Keratinocyte (primary cell): ENCODE results near the gene SPATA20. TPM values are rescaled to one million over a fixed set of nuclear protein-coding genes. Genes with fewer than 3 reads are reported as not detected.

Source experiments
- DNase-seq: peaks from one replicate; pipeline ENCODE4 v3.0.0-alpha.2; 2011; ENCODE audit warnings: low read depth, missing footprints, low spot score
- FAIRE-seq: peaks from 2 replicates; lab custom pipeline; 2011; peaks lifted over from hg19 to GRCh38; lab: Jason Lieb, UNC
- H2AFZ ChIP-seq: 2 replicates; pipeline ENCODE4 v1.6.0; 2012; ENCODE audit warnings: low read length, control low read depth, inconsistent platforms; ENCODE audit not compliant: control insufficient read depth
- H3K27ac ChIP-seq: 2 replicates; pipeline ENCODE4 v1.5.1; 2011; ENCODE audit warnings: low read length; ENCODE audit not compliant: control insufficient read depth, insufficient read depth
- H3K27me3 ChIP-seq: 3 replicates; pipeline ENCODE4 v1.6.0; 2011; ENCODE audit warnings: low read length; ENCODE audit not compliant: control insufficient read depth, insufficient read depth; ENCODE audit errors: extremely low read depth
- H3K36me3 ChIP-seq, 2 experiments: 2 replicates in 1 of 2; 3 replicates in 1 of 2; pipeline ENCODE4 v1.5.1; 2011; ENCODE audit warnings: low read length in 2 of 2, mild to moderate bottlenecking in 1 of 2; ENCODE audit not compliant: control insufficient read depth in 2 of 2, insufficient read depth in 2 of 2; ENCODE audit errors: extremely low read depth in 1 of 2
- H3K4me1 ChIP-seq: 3 replicates; pipeline ENCODE4 v1.5.1; 2011; ENCODE audit warnings: low read length; ENCODE audit not compliant: control insufficient read depth, insufficient read depth; ENCODE audit errors: extremely low read depth
- H3K4me2 ChIP-seq: 3 replicates; pipeline ENCODE4 v1.6.0; 2011; ENCODE audit warnings: low read depth, low read length; ENCODE audit not compliant: control insufficient read depth, insufficient read depth; ENCODE audit errors: extremely low read depth
- H3K4me3 ChIP-seq, 3 experiments: fragments of 200-600 bp in 1 of 3; sonication (generic) in 1 of 3; 2 replicates in 2 of 3; 3 replicates in 1 of 3; pipeline ENCODE4 v1.5.1; 2011 to 2016; ENCODE audit warnings: low read length in 3 of 3, mild to moderate bottlenecking in 3 of 3, control low read depth in 2 of 3, inconsistent platforms in 1 of 3, low read depth in 1 of 3, mixed read lengths in 1 of 3, mixed run types in 1 of 3, moderate library complexity in 1 of 3; ENCODE audit not compliant: control insufficient read depth in 2 of 3, insufficient read depth in 2 of 3; ENCODE audit errors: extremely low read depth in 1 of 3
- H3K79me2 ChIP-seq: 2 replicates; pipeline ENCODE4 v1.6.0; 2012; ENCODE audit warnings: low read length; ENCODE audit not compliant: control insufficient read depth, insufficient read depth
- H3K9ac ChIP-seq: 3 replicates; pipeline ENCODE4 v1.6.0; 2011; ENCODE audit warnings: low read length; ENCODE audit not compliant: control insufficient read depth, insufficient read depth; ENCODE audit errors: extremely low read depth
- H3K9me1 ChIP-seq: 3 replicates; pipeline ENCODE4 v1.6.0; 2011; ENCODE audit warnings: low read length; ENCODE audit not compliant: control insufficient read depth, insufficient read depth; ENCODE audit errors: extremely low read depth
- H3K9me3 ChIP-seq: 2 replicates; pipeline ENCODE4 v1.5.1; 2012; ENCODE audit warnings: low read depth, low read length; ENCODE audit not compliant: control insufficient read depth
- H4K20me1 ChIP-seq: 3 replicates; pipeline ENCODE4 v1.6.0; 2011; ENCODE audit warnings: low read length; ENCODE audit not compliant: control insufficient read depth, insufficient read depth; ENCODE audit errors: extremely low read depth
- EZH2 ChIP-seq: IDR thresholded peaks from one replicate; pipeline ENCODE4 v1.6.1; 2012; ENCODE audit warnings: inconsistent platforms, mild to moderate bottlenecking, low read length, moderate library complexity
- dilution Hi-C: fragments of 300-500 bp; cut with MboI; formaldehyde crosslinking; loops from one replicate; pipeline ENCODE4 v1.7.0; 2020; ENCODE audit warnings: low sequenced_read_pairs; ENCODE audit not compliant: extremely low pct_ligation_motif_present
- polyA plus RNA-seq, 5 experiments: library from polyadenylated mRNA; depleted of rRNA in 3 of 5; stranded (reverse) in 3 of 5; stranded (forward) in 1 of 5; unstranded in 1 of 5; fragments of >200 nt; gene quantifications; 1 replicate in 1 of 5; 2 replicates in 3 of 5; 3 replicates in 1 of 5; pipeline versions ENCODE4 v1.2.1 to v1.2.3, GENCODE V29; 2011 to 2012; ENCODE audit warnings: missing spikeins in 2 of 5, low read depth in 1 of 5, low replicate concordance in 1 of 5
- TF ChIP-seq, protein P1 (sequence below), 3 experiments: IDR thresholded peaks in 1 of 3; conservative IDR thresholded peaks in 1 of 3; optimal IDR thresholded peaks in 1 of 3; 2 replicates in 2 of 3; 3 replicates in 1 of 3; pipeline versions ENCODE3 to v1.5.1; 2011; ENCODE audit warnings: low read length in 3 of 3, mild to moderate bottlenecking in 3 of 3, moderate library complexity in 2 of 3, control low read depth in 1 of 3, inconsistent platforms in 1 of 3; ENCODE audit not compliant: insufficient read depth in 2 of 3; ENCODE audit errors: extremely low read depth in 1 of 3

Gene SPATA20
- polyA plus RNA-seq, 1 donor (not counting 4 experiments of a cell fraction or from before 2014, with no cell fraction given) = 17.2 TPM

DNA sequence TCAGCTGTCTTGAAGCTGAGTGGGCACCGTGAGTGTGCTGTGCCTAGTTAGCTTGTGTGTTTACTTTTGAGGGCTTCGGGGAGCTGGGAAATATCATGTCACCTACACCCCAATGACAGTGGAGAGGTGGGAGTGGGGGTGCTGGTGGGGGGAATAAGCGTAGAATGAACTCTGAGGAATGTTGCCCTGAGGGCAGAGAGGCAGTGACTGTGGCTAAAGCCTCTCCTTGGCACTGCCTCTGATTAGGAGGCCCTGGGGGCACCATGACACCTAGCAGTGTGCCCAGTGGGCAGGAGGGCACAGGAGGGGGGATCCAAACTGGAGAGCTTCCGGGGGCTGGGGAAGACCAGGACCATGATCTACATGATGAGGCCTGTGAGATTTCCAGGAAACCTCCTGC lies 38.4 kb downstream of the SPATA20 start:
- Histone ChIP-seq H3K4me1 (peaks cover 4% of the 10 kb centered on the region), H4K20me1 (no peaks in the 10 kb centered on the region), H3K9me3 (no peaks in the 10 kb centered on the region), H3K9me1 (no peaks in the 10 kb centered on the region), H3K4me3 (no peak overlapping the region), H2AFZ (no peak overlapping the region), H3K79me2 (no peaks in the 10 kb centered on the region), H3K4me2 (no peak overlapping the region), H3K36me3 (no peaks in the 10 kb centered on the region), H3K9ac (no peak overlapping the region), H3K27ac (no peak overlapping the region), H3K27me3 (peaks cover 23% of the 10 kb centered on the region)
- TF ChIP-seq, protein P1, sequence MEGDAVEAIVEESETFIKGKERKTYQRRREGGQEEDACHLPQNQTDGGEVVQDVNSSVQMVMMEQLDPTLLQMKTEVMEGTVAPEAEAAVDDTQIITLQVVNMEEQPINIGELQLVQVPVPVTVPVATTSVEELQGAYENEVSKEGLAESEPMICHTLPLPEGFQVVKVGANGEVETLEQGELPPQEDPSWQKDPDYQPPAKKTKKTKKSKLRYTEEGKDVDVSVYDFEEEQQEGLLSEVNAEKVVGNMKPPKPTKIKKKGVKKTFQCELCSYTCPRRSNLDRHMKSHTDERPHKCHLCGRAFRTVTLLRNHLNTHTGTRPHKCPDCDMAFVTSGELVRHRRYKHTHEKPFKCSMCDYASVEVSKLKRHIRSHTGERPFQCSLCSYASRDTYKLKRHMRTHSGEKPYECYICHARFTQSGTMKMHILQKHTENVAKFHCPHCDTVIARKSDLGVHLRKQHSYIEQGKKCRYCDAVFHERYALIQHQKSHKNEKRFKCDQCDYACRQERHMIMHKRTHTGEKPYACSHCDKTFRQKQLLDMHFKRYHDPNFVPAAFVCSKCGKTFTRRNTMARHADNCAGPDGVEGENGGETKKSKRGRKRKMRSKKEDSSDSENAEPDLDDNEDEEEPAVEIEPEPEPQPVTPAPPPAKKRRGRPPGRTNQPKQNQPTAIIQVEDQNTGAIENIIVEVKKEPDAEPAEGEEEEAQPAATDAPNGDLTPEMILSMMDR (optimal IDR thresholded peaks at IDR 0.05 in 1 of 3, IDR thresholded peaks at IDR 0.05 in 1 of 3, conservative IDR thresholded peaks at IDR 0.05 in 1 of 3; ENCODE audit: extremely low read depth in 1 of 3, insufficient read depth in 2 of 3, low read length in 3 of 3) = no peak
- no peak for TF ChIP-seq EZH2
- no peak for FAIRE-seq
- no peak for DNase-seq
- dilution Hi-C loops = no loop called here

DNA sequence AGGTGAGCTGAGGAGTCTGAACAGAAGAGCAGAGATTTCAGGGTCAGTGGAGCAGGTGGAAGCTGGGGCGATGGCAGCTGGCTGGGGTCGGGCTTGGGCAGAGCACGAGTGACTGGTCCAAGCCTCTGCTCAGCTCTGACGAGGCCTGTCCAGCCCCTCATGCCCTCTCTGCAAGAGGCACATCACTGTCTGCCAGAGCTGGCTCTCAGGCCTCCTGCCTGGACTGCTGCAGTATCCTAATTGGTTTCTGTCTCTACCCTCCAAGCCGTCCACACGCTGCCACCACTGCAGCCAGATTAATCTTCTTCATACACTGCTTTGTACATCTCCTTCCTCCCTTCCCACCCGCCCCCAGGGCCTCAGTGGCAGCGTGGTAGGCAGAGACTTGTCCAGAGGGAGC lies 38.9 kb downstream of the SPATA20 start:
- no peaks in the 10 kb centered on the region for H4K20me1 ChIP-seq
- H3K36me3 ChIP-seq = no peaks in the 10 kb centered on the region
- no peak overlapping the region for H3K4me2 ChIP-seq
- H2AFZ ChIP-seq = no peak overlapping the region
- no peaks in the 10 kb centered on the region for H3K9me1 ChIP-seq
- H3K79me2 ChIP-seq = no peaks in the 10 kb centered on the region
- no peak overlapping the region for H3K9ac ChIP-seq
- dilution Hi-C loops = no loop called here
- H3K4me3 ChIP-seq = no peak overlapping the region
- H3K27ac ChIP-seq = no peak overlapping the region
- H3K27me3 ChIP-seq = peaks cover 20% of the 10 kb centered on the region
- TF ChIP-seq, protein P1 (optimal IDR thresholded peaks at IDR 0.05 in 1 of 3, IDR thresholded peaks at IDR 0.05 in 1 of 3, conservative IDR thresholded peaks at IDR 0.05 in 1 of 3; ENCODE audit: extremely low read depth in 1 of 3, insufficient read depth in 2 of 3, low read length in 3 of 3) = no peak
- TF ChIP-seq EZH2 = no peak
- peaks cover 4% of the 10 kb centered on the region for H3K4me1 ChIP-seq
- no peak for FAIRE-seq
- no peaks in the 10 kb centered on the region for H3K9me3 ChIP-seq
- no peak for DNase-seq
